H9 (cell line): ENCODE results near the gene FILIP1. TPM values are rescaled to one million over a fixed set of nuclear protein-coding genes. Genes with fewer than 3 reads are reported as not detected.
A peak's percentile ranks its signal among the peaks of the same experiment; 100 is the strongest.

Source experiments
- DNase-seq: peaks from one replicate; pipeline ENCODE4 v3.0.0-alpha.2; 2017
- H2AFZ ChIP-seq: one replicate; pipeline ENCODE4 v1.6.1; 2013; ENCODE audit warnings: mild to moderate bottlenecking, low read length, control low read depth, moderate library complexity
- H2AK5ac ChIP-seq: 2 replicates; pipeline ENCODE4 v1.6.1; 2013; ENCODE audit warnings: low read length, control low read depth, mixed read lengths; ENCODE audit not compliant: insufficient read length
- H2BK120ac ChIP-seq: one replicate; pipeline ENCODE4 v1.6.1; 2013; ENCODE audit warnings: low read depth, mild to moderate bottlenecking, low read length, control low read depth, inconsistent platforms; ENCODE audit not compliant: poor library complexity, severe bottlenecking
- H2BK12ac ChIP-seq: 2 replicates; pipeline ENCODE4 v1.6.1; 2013; ENCODE audit warnings: low read length, control low read depth, mixed read lengths, low read depth; ENCODE audit not compliant: insufficient read length
- H2BK15ac ChIP-seq: 2 replicates; pipeline ENCODE4 v1.6.1; 2013; ENCODE audit warnings: low read depth, low read length, control low read depth
- H2BK20ac ChIP-seq: one replicate; pipeline ENCODE4 v1.6.1; 2013; ENCODE audit warnings: low read depth, mild to moderate bottlenecking, low read length, control low read depth, inconsistent platforms; ENCODE audit not compliant: poor library complexity, severe bottlenecking
- H2BK5ac ChIP-seq: 2 replicates; pipeline ENCODE4 v1.6.1; 2013; ENCODE audit warnings: low read length, control low read depth, mixed read lengths; ENCODE audit not compliant: insufficient read length
- H3K14ac ChIP-seq: 2 replicates; pipeline ENCODE4 v1.6.1; 2013; ENCODE audit warnings: low read length, control low read depth; ENCODE audit not compliant: insufficient read depth
- H3K18ac ChIP-seq: 2 replicates; pipeline ENCODE4 v1.6.1; 2013; ENCODE audit warnings: low read depth, mild to moderate bottlenecking, mixed read lengths, low read length, control low read depth; ENCODE audit not compliant: insufficient read length
- H3K23ac ChIP-seq: 2 replicates; pipeline ENCODE4 v1.6.1; 2013; ENCODE audit warnings: low read length, control low read depth, mixed read lengths, low read depth; ENCODE audit not compliant: insufficient read length
- H3K23me2 ChIP-seq: 2 replicates; pipeline ENCODE4 v1.6.1; 2013; ENCODE audit warnings: low read depth, mild to moderate bottlenecking, mixed read lengths, low read length, control low read depth; ENCODE audit not compliant: insufficient read length, poor library complexity, severe bottlenecking
- H3K27ac ChIP-seq: 2 replicates; pipeline ENCODE4 v1.5.1; 2013; ENCODE audit warnings: low read length, control low read depth, mixed read lengths, low read depth; ENCODE audit not compliant: insufficient read length
- H3K27me3 ChIP-seq: 2 replicates; pipeline ENCODE4 v1.6.1; 2013; ENCODE audit warnings: low read length, control low read depth, inconsistent platforms; ENCODE audit not compliant: insufficient read depth
- H3K4ac ChIP-seq: 2 replicates; pipeline ENCODE4 v1.6.1; 2013; ENCODE audit warnings: low read depth, mild to moderate bottlenecking, control low read depth, inconsistent platforms, low read length, moderate library complexity
- H3K4me1 ChIP-seq: 2 replicates; pipeline ENCODE4 v1.6.1; 2013; ENCODE audit warnings: low read length, control low read depth, inconsistent platforms; ENCODE audit not compliant: insufficient read depth
- H3K4me2 ChIP-seq: 2 replicates; pipeline ENCODE4 v1.6.1; 2013; ENCODE audit warnings: low read length, control low read depth, mixed read lengths; ENCODE audit not compliant: insufficient read length, insufficient read depth
- H3K56ac ChIP-seq: 2 replicates; pipeline ENCODE4 v1.6.1; 2013; ENCODE audit warnings: low read depth, mild to moderate bottlenecking, mixed read lengths, low read length, control low read depth; ENCODE audit not compliant: insufficient read length
- H3K79me1 ChIP-seq: 2 replicates; pipeline ENCODE4 v1.6.1; 2013; ENCODE audit warnings: low read depth, mild to moderate bottlenecking, moderate library complexity, low read length, control low read depth, inconsistent platforms; ENCODE audit not compliant: insufficient read depth, poor library complexity, severe bottlenecking
- H3K79me2 ChIP-seq: 2 replicates; pipeline ENCODE4 v1.6.1; 2013; ENCODE audit warnings: low read length, control low read depth, inconsistent platforms; ENCODE audit not compliant: insufficient read depth
- H3K9ac ChIP-seq: 2 replicates; pipeline ENCODE4 v1.6.1; 2013; ENCODE audit warnings: low read length, control low read depth, mixed read lengths; ENCODE audit not compliant: insufficient read length; ENCODE audit errors: extremely low read depth
- H3K9me3 ChIP-seq: one replicate; pipeline ENCODE4 v1.6.1; 2013; ENCODE audit warnings: low read depth, low read length, inconsistent platforms; ENCODE audit not compliant: control insufficient read depth
- H3T11ph ChIP-seq: one replicate; pipeline ENCODE4 v1.6.1; 2013; ENCODE audit warnings: mild to moderate bottlenecking, low read length, control low read depth, inconsistent platforms
- H4K20me1 ChIP-seq: one replicate; pipeline ENCODE4 v1.6.1; 2013; ENCODE audit not compliant: control insufficient read depth, insufficient read length, insufficient read depth
- H4K5ac ChIP-seq: 2 replicates; pipeline ENCODE4 v1.6.1; 2013; ENCODE audit warnings: low read depth, mild to moderate bottlenecking, mixed read lengths, low read length, control low read depth; ENCODE audit not compliant: insufficient read length
- H4K8ac ChIP-seq: replicated peaks from 2 replicates; pipeline ENCODE4 v1.6.1; 2013; ENCODE audit warnings: low read length, control low read depth, mixed read lengths, low read depth; ENCODE audit not compliant: insufficient read length
- H4K91ac ChIP-seq: 2 replicates; pipeline ENCODE4 v1.6.1; 2013; ENCODE audit warnings: low read depth, mild to moderate bottlenecking, moderate library complexity, mixed read lengths, low read length, control low read depth; ENCODE audit not compliant: insufficient read length
- H3K27ac Mint-ChIP-seq, 3 experiments: 2 replicates in 2 of 3; 3 replicates in 1 of 3; pipeline ENCODE4 v1.8.0; 2020 to 2021; ENCODE audit warnings: mixed read lengths in 3 of 3, mild to moderate bottlenecking in 1 of 3, moderate library complexity in 1 of 3
- H3K27me3 Mint-ChIP-seq: 2 replicates; pipeline ENCODE4 v1.8.0; 2021; ENCODE audit warnings: low read depth, mild to moderate bottlenecking, moderate library complexity, mixed read lengths
- H3K36me3 Mint-ChIP-seq, 3 experiments: 2 replicates in 2 of 3; 3 replicates in 1 of 3; pipeline ENCODE4 v1.8.0; 2020 to 2021; ENCODE audit warnings: low read depth in 3 of 3, mixed read lengths in 3 of 3; ENCODE audit not compliant: insufficient read depth in 1 of 3
- H3K4me1 Mint-ChIP-seq, 2 experiments: 2 replicates each; pipeline ENCODE4 v1.8.0; 2020; ENCODE audit warnings: mixed read lengths in 2 of 2
- H3K4me3 Mint-ChIP-seq, 2 experiments: 2 replicates in 1 of 2; 3 replicates in 1 of 2; pipeline ENCODE4 v1.8.0; 2020 to 2021; ENCODE audit warnings: mild to moderate bottlenecking in 2 of 2, mixed read lengths in 2 of 2, moderate library complexity in 1 of 2
- H3K9me3 Mint-ChIP-seq, 2 experiments: 2 replicates in 1 of 2; 3 replicates in 1 of 2; pipeline ENCODE4 v1.8.0; 2020; ENCODE audit warnings: mild to moderate bottlenecking in 2 of 2, mixed read lengths in 2 of 2, moderate library complexity in 1 of 2
- CTCF ChIP-seq: fragments of 200-600 bp; sonication (generic); conservative IDR thresholded peaks from 3 replicates; pipeline ENCODE4 v1.8.0; 2021; ENCODE audit warnings: antibody characterized with exemption, mild to moderate bottlenecking
- WGBS: extraction: QIAGEN DNeasy Blood & Tissue Kit; methylation state at CpG from one replicate; pipeline ENCODE4 v1.1.7; 2013; ENCODE audit warnings: missing lambda C conversion rate, low lambda C conversion rate, mixed read lengths; ENCODE audit not compliant: insufficient read length; ENCODE audit errors: extremely low coverage; 5-methylcytosine and 5-hydroxymethylcytosine counted together
- total RNA-seq: library from RNA; stranded (reverse); gene quantifications from 2 replicates; pipeline ENCODE4 v1.2.1, GENCODE V29; 2021

Gene FILIP1
- total RNA-seq, 1 experiment from 2014 or later: 10.5 TPM

- peak overlapping the region; percentile 54 to 68 for H3K4me3 Mint-ChIP-seq
- Histone ChIP-seq H3K27me3 (no peaks in the 10 kb centered on the region), H2BK120ac (peak overlapping the region; percentile 96), H3K56ac (peak overlapping the region; percentile 98), H3K14ac (peak overlapping the region; percentile 89; the same call in 1 of the 2 replicates), H4K91ac (peak overlapping the region; percentile 94), H3K27ac (peak overlapping the region; percentile 100), H3K4ac (peak overlapping the region; percentile 91; the same call in 1 of the 2 replicates), H3K9ac (peak overlapping the region; percentile 89), H4K5ac (peak overlapping the region; percentile 94), H2AFZ (no peak overlapping the region), H3K4me1 (peaks cover 14% of the 10 kb centered on the region; the same call in 1 of the 2 replicates), H4K20me1 (no peaks in the 10 kb centered on the region), H2BK20ac (peak overlapping the region; percentile 50), H3K79me2 (no peaks in the 10 kb centered on the region), H4K8ac (no peak overlapping the region), H3K4me2 (peak overlapping the region; percentile 86), H3K18ac (peak overlapping the region; percentile 97), H3K23ac (peak overlapping the region; percentile 18), H3K23me2 (peaks cover 4% of the 10 kb centered on the region), H3T11ph (peak overlapping the region; percentile 95), H3K79me1 (no peaks in the 10 kb centered on the region), H3K9me3 (no peaks in the 10 kb centered on the region), H2BK12ac (peak overlapping the region; percentile 91), H2BK5ac (peak overlapping the region; percentile 98), H2BK15ac (no peak overlapping the region), H2AK5ac (peak overlapping the region; percentile 83)
- TF ChIP-seq CTCF: no peak
- no peaks in the 10 kb centered on the region for H3K9me3 Mint-ChIP-seq
- peak; percentile 84 for DNase-seq
- WGBS: no CpG with 5 or more reads among the region's 4 CpGs
- peaks cover 0 to 44% (median 5%) of the 10 kb centered on the region in 3 experiments; a peak in 4 of 7 replicates for H3K36me3 Mint-ChIP-seq
- H3K27me3 Mint-ChIP-seq: no peaks in the 10 kb centered on the region
- peak overlapping the region; percentile 93 to 99 (median 96) for H3K27ac Mint-ChIP-seq
- peaks cover 59 to 74% of the 10 kb centered on the region in 2 experiments for H3K4me1 Mint-ChIP-seq
Measured at GRCh38 chr6:75334266-75335040, 159.1 kb downstream of the FILIP1 start.
